Fibroblast of lung (primary cell): ENCODE data around the gene DDX10. TPM values are rescaled to one million over a fixed set of nuclear protein-coding genes. Genes with fewer than 3 reads are reported as not detected.

Experiments
- DNase-seq, 2 donors: peaks; one replicate each; pipeline versions ENCODE4 v3.0.0 to v3.0.0-alpha.2; 2010; ENCODE audit warnings: low read depth in 2 of 2
- H2AFZ ChIP-seq: 2 replicates; pipeline ENCODE4 v1.5.1; 2012; ENCODE audit warnings: low read length, control low read depth, inconsistent platforms
- H3K27ac ChIP-seq: 2 replicates; pipeline ENCODE4 v1.5.1; 2011; ENCODE audit warnings: low read length, control low read depth; ENCODE audit not compliant: insufficient read depth
- H3K27me3 ChIP-seq: 2 replicates; pipeline ENCODE4 v1.5.1; 2011; ENCODE audit warnings: mild to moderate bottlenecking, low read length; ENCODE audit not compliant: control insufficient read depth, insufficient read depth
- H3K36me3 ChIP-seq: 2 replicates; pipeline ENCODE4 v1.5.1; 2011; ENCODE audit warnings: low read length; ENCODE audit not compliant: control insufficient read depth, insufficient read depth
- H3K4me1 ChIP-seq: 2 replicates; pipeline ENCODE4 v1.5.1; 2011; ENCODE audit warnings: low read length; ENCODE audit not compliant: control insufficient read depth, insufficient read depth; ENCODE audit errors: extremely low read depth
- H3K4me2 ChIP-seq: 2 replicates; pipeline ENCODE4 v1.5.1; 2011; ENCODE audit warnings: low read length, control low read depth; ENCODE audit not compliant: insufficient read depth; ENCODE audit errors: extremely low read depth
- H3K4me3 ChIP-seq, 4 experiments: fragments of 200-600 bp in 1 of 4; sonication (generic) in 1 of 4; replicated peaks in 1 of 4; 2 replicates each; pipeline ENCODE4 v1.5.1; 2011 to 2016; ENCODE audit warnings: low read length in 4 of 4, low read depth in 3 of 4, mild to moderate bottlenecking in 3 of 4, control low read depth in 2 of 4, inconsistent platforms in 1 of 4, mixed read lengths in 1 of 4; ENCODE audit not compliant: insufficient read depth in 1 of 4; ENCODE audit errors: control extremely low read depth in 1 of 4
- H3K79me2 ChIP-seq: 2 replicates; pipeline ENCODE4 v1.5.1; 2012; ENCODE audit warnings: mild to moderate bottlenecking, low read length, inconsistent platforms; ENCODE audit not compliant: control insufficient read depth, insufficient read depth
- H3K9ac ChIP-seq: 2 replicates; pipeline ENCODE4 v1.5.1; 2011; ENCODE audit warnings: mild to moderate bottlenecking, low read length, control low read depth; ENCODE audit not compliant: insufficient read depth
- H3K9me3 ChIP-seq: 2 replicates; pipeline ENCODE4 v1.5.1; 2012; ENCODE audit warnings: low read depth, low read length; ENCODE audit not compliant: control insufficient read depth, insufficient read depth
- H4K20me1 ChIP-seq: 2 replicates; pipeline ENCODE4 v1.5.1; 2011; ENCODE audit warnings: low read length; ENCODE audit not compliant: control insufficient read depth, insufficient read depth; ENCODE audit errors: extremely low read depth
- CTCF ChIP-seq, 2 donors: IDR thresholded peaks in 1 of 2; conservative IDR thresholded peaks in 1 of 2; 1 replicate in 1 of 2; 2 replicates in 1 of 2; pipeline ENCODE4 v1.5.1; 2011 to 2012; ENCODE audit warnings: low read length in 2 of 2, control low read depth in 1 of 2, inconsistent platforms in 1 of 2, low read depth in 1 of 2, mild to moderate bottlenecking in 1 of 2
- EZH2 ChIP-seq: IDR thresholded peaks from 2 replicates; pipeline ENCODE4 v1.5.1; 2012; ENCODE audit warnings: low read length, control low read depth, mild to moderate bottlenecking; ENCODE audit errors: missing control alignments
- polyA plus RNA-seq, 2 donors: library from polyadenylated mRNA; depleted of rRNA in 1 of 2; stranded (reverse) in 1 of 2; unstranded in 1 of 2; fragments of >200 nt; gene quantifications; 2 replicates each; pipeline ENCODE4 v1.2.1, GENCODE V29; 2011 to 2012; ENCODE audit warnings: missing spikeins in 1 of 2
- total RNA-seq: library from RNA; depleted of rRNA; stranded (reverse); fragments of >200 nt; gene quantifications from 2 replicates; pipeline ENCODE4 v1.2.1, GENCODE V29; 2014

Gene DDX10
- total and polyA plus RNA-seq, 2 donors (not counting 1 experiment from before 2014, with no cell fraction given) = 18.5 to 20.7 TPM

GRCh38 chr11:108743851-108744250 is 79.0 kb downstream of the DDX10 start:
- no peak for TF ChIP-seq CTCF (conservative IDR thresholded peaks at IDR 0.05 in 1 of 2, IDR thresholded peaks at IDR 0.05 in 1 of 2; ENCODE audit: low read depth in 1 of 2, low read length in 2 of 2)
- no peak for TF ChIP-seq EZH2
- no peak overlapping the region for H3K4me3 ChIP-seq
- DNase-seq = peak; percentile 35 to 67
- no peak overlapping the region for H2AFZ ChIP-seq
- no peaks in the 10 kb centered on the region for H3K27me3 ChIP-seq
- H4K20me1 ChIP-seq = no peaks in the 10 kb centered on the region
- no peaks in the 10 kb centered on the region for H3K4me1 ChIP-seq
- no peak overlapping the region for H3K9ac ChIP-seq
- no peaks in the 10 kb centered on the region for H3K36me3 ChIP-seq
- H3K4me2 ChIP-seq = no peak overlapping the region
- H3K27ac ChIP-seq = no peak overlapping the region
- H3K9me3 ChIP-seq = no peaks in the 10 kb centered on the region
- no peaks in the 10 kb centered on the region for H3K79me2 ChIP-seq

- no peaks in the 10 kb centered on the region for H3K79me2 ChIP-seq
- H3K27ac ChIP-seq = no peak overlapping the region
- H4K20me1 ChIP-seq = no peaks in the 10 kb centered on the region
- no peaks in the 10 kb centered on the region for H3K27me3 ChIP-seq
- no peaks in the 10 kb centered on the region for H3K36me3 ChIP-seq
- no peak overlapping the region for H2AFZ ChIP-seq
- no peak for DNase-seq
- no peak overlapping the region for H3K4me3 ChIP-seq
- H3K4me1 ChIP-seq = no peaks in the 10 kb centered on the region
- TF ChIP-seq EZH2 (no peak), CTCF (conservative IDR thresholded peaks at IDR 0.05 in 1 of 2, IDR thresholded peaks at IDR 0.05 in 1 of 2; ENCODE audit: low read depth in 1 of 2, low read length in 2 of 2) (no peak)
- H3K4me2 ChIP-seq = no peak overlapping the region
- no peaks in the 10 kb centered on the region for H3K9me3 ChIP-seq
- H3K9ac ChIP-seq = no peak overlapping the region
Measured at GRCh38 chr11:108748968-108749367, 84.1 kb downstream of the DDX10 start.

GRCh38 chr11:108751444-108751843 is 86.6 kb downstream of the DDX10 start:
- no peak for DNase-seq
- Histone ChIP-seq H3K27ac (no peak overlapping the region), H2AFZ (no peak overlapping the region), H3K27me3 (no peaks in the 10 kb centered on the region), H3K4me1 (no peaks in the 10 kb centered on the region), H3K79me2 (no peaks in the 10 kb centered on the region), H3K9me3 (no peaks in the 10 kb centered on the region), H4K20me1 (no peaks in the 10 kb centered on the region), H3K4me2 (no peak overlapping the region), H3K36me3 (no peaks in the 10 kb centered on the region), H3K9ac (no peak overlapping the region), H3K4me3 (no peak overlapping the region)
- TF ChIP-seq EZH2 (no peak), CTCF (conservative IDR thresholded peaks at IDR 0.05 in 1 of 2, IDR thresholded peaks at IDR 0.05 in 1 of 2; ENCODE audit: low read depth in 1 of 2, low read length in 2 of 2) (no peak)
